GM21723 (cell line): ENCODE measurements around the gene NINJ1.

Source experiments
- ATAC-seq: cut with Tn5 transposase; IDR thresholded peaks from one replicate; pipeline ENCODE4 v1.9.1; 2021; ENCODE audit warnings: mild to moderate bottlenecking, moderate library complexity; ENCODE audit not compliant: unreplicated experiment

The NINJ1 gene

GRCh38 chr9:93134015-93134739 is at the start of gene NINJ1:
TSS of gene NINJ1 (minus strand) at chr9:93134251. CDS start at chr9:93134217, 34 bp downstream.
- peak; percentile 84 for ATAC-seq

GRCh38 chr9:93183131-93183662 is 49.1 kb upstream of the NINJ1 start:
- no peak for ATAC-seq

- ATAC-seq, result no peak
Measured at GRCh38 chr9:93182572-93182971, 48.5 kb upstream of the NINJ1 start.

- no peak for ATAC-seq
Measured at GRCh38 chr9:93181672-93182435, 47.8 kb upstream of the NINJ1 start.

GRCh38 chr9:93180938-93181337 is 46.9 kb upstream of the NINJ1 start:
- ATAC-seq, result no peak

GRCh38 chr9:93178851-93179786 is 45.1 kb upstream of the NINJ1 start:
- ATAC-seq, result no peak

- ATAC-seq, result no peak
Measured at GRCh38 chr9:93177676-93178075, 43.6 kb upstream of the NINJ1 start.

- ATAC-seq, result no peak
Measured at GRCh38 chr9:93174976-93175375, 40.9 kb upstream of the NINJ1 start.

- ATAC-seq, result no peak
Measured at GRCh38 chr9:93173365-93174051, 39.5 kb upstream of the NINJ1 start.

GRCh38 chr9:93172666-93173364 is 38.8 kb upstream of the NINJ1 start:
- ATAC-seq, result no peak

GRCh38 chr9:93171261-93171990 is 37.4 kb upstream of the NINJ1 start:
- no peak for ATAC-seq

GRCh38 chr9:93170571-93170970 is 36.5 kb upstream of the NINJ1 start:
- ATAC-seq, result no peak

- no peak for ATAC-seq
Measured at GRCh38 chr9:93169444-93169843, 35.4 kb upstream of the NINJ1 start.

GRCh38 chr9:93168581-93168980 is 34.5 kb upstream of the NINJ1 start:
- no peak for ATAC-seq

GRCh38 chr9:93167838-93168237 is 33.8 kb upstream of the NINJ1 start:
- ATAC-seq, result no peak

- no peak for ATAC-seq
Measured at GRCh38 chr9:93167185-93167584, 33.1 kb upstream of the NINJ1 start.

GRCh38 chr9:93166699-93167098 is 32.6 kb upstream of the NINJ1 start:
- ATAC-seq, result no peak

- no peak for ATAC-seq
Measured at GRCh38 chr9:93164085-93164484, 30.0 kb upstream of the NINJ1 start.
